HG02852 (cell line): ENCODE data around the gene CDCA4.
"Not testable (repeated sequence)": the region's sequence is repeated elsewhere in the genome, so short reads cannot be mapped to it uniquely, and the experiment has no call there.

ENCODE experiments used
- ATAC-seq: cut with Tn5 transposase; IDR thresholded peaks from one replicate; pipeline ENCODE4 v1.9.1; 2021; ENCODE audit warnings: mild to moderate bottlenecking, moderate library complexity; ENCODE audit not compliant: unreplicated experiment

The CDCA4 gene

DNA sequence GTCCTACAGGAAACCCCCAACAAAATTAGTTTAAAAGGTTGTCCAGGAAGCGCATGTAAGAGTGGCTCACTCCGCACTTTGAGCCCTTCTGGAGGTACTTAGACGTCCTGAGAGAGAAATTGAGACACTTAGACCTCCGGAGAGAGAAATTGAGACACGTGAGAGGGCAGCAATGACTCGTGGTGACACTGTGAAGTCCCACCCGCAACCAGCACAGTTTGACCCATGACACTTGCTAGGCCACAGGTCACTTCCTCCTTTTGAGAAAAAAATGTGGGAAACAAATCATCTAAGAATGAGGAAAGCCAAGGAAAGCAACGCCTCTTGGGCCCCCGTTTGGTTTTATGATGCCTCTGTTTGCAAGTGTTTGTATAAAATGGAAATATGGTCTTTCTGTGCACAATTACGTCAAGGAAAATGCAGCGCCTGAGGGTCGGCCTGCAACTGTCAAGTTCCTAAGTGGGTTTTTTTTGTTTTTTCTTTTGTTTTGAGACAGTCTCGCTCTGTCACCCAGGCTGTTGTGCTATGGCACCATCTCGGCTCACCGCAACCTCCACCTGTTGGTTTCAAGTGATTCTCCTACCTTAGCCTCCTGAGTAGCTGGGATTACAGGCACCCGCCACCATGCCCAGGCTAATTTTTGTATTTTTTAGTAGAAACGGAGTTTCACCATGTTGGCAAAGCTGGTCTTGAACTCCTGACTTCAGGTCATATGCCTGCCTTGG, 13.6 kb upstream of the CDCA4 start:
- no peak for ATAC-seq

DNA sequence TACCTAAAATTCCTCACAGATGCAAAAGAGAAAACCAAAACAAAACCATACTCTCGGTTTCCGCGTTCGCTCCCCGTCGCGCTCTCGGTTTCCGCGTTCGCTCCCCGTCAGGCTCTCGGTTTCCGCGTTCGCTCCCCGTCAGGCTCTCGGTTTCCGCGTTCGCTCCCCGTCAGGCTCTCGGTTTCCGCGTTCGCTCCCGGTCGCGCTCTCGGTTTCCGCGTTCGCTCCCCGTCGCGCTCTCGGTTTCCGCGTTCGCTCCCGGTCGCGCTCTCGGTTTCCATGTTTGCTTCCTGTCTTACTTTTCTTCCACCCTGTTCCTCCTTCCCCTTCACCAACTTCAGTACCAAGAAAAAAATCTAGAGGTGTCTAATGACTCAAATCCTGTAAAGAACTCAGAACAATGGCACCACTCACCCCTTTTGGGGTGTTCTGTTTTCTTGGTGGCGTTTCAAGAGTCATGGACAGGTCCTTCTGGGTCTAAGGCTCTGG, 12.6 kb upstream of the CDCA4 start:
- not testable (repeated sequence) for ATAC-seq

DNA sequence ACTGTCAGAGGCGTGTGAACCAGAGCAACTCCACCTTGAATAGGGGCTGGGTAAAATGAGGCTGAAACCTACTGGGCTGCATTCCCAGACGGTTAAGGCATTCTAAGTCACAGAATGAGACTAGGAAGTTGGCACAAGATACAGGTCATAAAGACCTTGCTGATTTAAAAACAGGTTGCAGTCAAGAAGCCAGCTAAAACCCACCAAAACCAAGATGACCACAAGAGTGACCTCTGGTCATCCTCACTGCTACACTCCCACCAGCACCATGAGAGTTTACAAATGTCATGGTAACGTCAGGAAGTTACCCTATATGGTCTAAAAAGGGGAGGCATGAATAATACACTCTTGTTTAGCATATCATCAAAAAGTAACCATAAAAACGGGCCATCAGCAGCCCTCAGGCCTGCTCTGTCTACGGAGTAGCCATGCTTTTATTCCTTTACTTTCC, 11.6 kb upstream of the CDCA4 start:
- not testable (repeated sequence) for ATAC-seq

DNA sequence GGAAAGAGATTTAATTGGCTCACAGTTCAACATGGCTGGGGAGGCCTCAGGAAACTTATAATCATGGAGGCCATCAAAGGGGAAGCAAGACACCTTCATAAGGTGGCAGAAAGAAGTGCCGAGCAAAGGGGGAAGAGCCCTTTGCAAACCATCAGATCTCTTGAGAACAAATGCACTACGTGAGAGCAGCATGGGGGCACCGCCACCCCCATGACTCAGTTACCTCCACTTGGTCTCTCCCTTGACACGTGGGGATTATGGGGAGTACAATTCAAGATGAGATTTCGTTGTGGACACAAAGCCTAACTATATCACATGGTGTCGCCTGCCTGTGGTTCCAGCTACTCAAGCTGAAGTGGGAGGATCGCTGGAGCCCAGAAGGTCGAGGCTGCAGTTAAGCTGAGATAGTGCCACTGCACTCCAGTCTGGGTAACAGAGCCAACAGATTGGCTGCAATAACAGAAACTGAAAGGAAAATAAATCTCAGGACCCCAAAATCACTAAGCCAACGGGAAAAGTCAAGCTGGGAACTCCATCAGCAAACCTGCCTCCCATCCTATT, 10.0 kb upstream of the CDCA4 start:
- no peak for ATAC-seq

- ATAC-seq = no peak
These were observed 9.3 kb upstream of the CDCA4 start for GRCh38 chr14:105030194-105030593.

DNA sequence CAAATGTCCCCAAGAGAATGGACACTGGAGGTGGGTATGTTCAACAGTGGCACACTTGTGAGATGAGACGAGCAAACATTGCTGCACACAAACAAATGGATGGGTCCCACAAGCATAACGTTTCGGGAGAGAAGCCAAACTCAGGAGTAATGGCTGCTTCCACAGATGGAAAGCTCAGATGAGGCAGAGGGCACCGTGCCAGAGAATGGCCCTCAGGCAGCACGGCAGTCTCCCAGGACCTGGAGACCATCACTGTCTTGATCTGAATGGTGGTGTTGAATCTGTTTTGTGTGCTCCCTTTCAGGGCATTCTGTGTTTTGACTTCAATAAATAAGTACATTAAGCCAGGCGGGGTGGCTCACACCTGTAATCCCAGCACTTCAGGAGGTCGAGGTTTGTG, 8.5 kb upstream of the CDCA4 start:
- ATAC-seq = no peak

DNA sequence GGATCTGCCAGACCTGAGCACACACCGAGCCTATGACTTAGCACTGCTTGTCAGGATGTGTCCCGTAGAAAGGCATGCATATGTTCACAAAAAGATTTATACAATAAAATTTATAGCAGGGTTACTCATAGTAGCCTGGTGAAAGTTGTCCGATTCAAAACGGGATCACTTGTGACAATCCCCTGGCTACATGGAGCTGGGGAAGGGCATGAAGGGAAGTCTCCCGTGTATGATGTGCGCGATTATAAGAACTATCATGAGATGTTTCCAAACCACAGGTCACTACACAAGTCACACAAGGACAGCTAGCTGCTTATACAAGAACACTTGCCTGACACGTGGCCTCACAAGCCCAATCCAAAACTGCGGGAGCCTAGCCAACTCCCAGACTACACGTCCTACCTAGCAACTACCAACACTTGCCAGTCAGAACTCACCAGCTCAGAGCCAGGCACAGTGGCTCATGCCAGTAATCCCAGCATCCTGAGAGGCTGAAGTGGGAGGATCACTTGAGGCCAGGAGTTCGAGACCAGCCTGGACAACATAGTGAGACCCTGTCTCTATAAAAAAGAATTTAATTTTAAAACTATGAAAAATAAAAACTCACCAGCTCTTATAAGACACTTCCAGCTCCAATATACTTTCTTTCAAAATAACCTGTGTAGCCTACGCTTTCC, 7.5 kb upstream of the CDCA4 start:
- ATAC-seq = no peak

DNA sequence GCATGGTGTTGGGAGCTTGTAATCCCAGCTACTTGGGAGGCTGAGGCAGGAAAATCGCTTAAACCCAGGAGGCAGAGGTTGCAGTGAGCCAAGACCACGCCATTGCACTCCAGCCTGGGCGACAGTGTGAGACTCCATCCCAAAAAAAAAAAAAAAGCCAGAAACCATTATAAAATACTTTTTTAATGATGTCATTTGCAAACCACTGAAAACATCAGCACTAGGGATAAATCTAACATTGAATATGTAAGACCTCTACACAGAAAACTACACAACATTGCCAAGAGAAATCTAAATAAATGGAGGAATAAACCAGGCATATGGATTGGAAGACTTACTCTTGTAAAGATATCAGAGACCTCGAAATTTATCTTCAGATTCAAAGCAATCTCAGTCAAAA, 6.8 kb upstream of the CDCA4 start:
- ATAC-seq = not testable (repeated sequence)

- ATAC-seq = no peak
These were observed 6.1 kb upstream of the CDCA4 start for GRCh38 chr14:105026802-105027563.

GRCh38 chr14:105026033-105026785, 5.3 kb upstream of the CDCA4 start:
- no peak for ATAC-seq

- no peak for ATAC-seq
These were observed 4.5 kb upstream of the CDCA4 start for GRCh38 chr14:105025429-105025828.

DNA sequence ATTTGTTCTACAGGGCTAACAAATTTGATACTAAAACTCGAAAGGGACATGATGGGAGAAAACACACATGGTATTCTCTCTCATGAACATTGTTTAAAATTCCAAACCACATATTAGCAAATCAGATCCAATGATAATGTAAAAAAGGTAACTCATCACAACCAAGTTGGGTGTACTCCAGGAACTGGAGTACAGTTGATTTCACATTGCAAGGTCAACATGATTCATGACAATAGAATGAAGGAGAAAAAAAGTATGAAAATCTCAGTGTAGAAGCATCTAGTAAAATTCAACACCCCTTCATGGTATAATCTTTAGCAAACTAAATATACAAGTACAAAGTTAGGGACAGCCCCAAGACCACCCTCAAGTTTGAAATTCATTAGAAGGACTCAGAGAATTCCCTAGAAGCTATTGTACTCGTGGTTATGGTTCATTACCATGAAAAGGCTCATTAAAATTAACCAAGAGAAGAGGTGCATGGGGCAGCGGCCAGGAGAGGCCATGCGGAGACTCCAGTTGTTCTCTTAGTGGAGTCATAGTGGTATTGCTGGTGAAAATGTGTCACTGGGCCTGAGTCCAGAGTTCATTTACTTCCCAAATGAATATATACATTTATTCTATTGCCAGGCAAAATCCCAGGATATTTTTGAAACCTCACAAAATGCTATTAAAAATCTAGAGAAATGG, 3.1 kb upstream of the CDCA4 start:
- no peak for ATAC-seq

DNA sequence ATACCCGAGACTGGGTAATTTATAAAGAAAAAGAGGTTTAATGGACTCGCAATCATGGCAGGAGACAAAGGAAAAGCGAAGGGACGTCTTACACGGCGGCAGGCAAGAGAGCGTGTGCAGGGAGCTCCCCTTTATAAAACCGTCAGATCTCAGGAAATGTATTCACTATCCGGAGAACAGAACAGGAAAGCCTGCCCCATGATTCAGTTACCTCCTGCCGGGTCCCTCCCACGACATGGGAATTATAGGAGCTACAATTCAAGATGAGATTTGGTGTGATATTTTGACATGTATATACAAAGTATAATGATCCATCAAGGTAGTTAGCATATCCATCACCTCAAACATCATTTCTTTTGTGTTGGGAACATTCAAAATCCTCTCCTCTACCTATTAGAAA, 2.3 kb upstream of the CDCA4 start:
- no peak for ATAC-seq

DNA sequence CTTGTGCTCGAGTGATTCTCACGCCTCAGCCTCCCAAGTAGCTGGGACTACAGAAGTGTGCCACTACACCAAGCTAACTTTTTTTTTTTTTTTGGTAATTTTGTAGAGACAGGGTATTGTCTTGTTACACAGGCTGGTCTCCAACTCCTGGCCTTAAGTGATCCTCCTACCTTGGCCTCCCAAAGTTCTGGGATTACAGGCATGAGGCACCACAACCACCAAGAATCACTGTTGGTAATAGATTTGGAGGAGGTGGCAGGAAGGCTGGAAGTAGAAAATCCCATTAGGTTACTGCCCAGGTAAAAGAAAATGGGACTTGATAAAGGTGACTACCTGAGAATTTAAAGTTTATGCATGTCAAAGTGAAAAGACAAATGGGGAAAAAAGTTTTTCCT, 1.4 kb upstream of the CDCA4 start:
- ATAC-seq = no peak

GRCh38 chr14:105021656-105022275, 883 bp upstream of the CDCA4 start:
- ATAC-seq = no peak

GRCh38 chr14:105019861-105020814, 745 bp downstream of the CDCA4 start:
- ATAC-seq = peak; percentile 39

- no peak for ATAC-seq
These were observed 2.5 kb downstream of the CDCA4 start for GRCh38 chr14:105018414-105018813.

DNA sequence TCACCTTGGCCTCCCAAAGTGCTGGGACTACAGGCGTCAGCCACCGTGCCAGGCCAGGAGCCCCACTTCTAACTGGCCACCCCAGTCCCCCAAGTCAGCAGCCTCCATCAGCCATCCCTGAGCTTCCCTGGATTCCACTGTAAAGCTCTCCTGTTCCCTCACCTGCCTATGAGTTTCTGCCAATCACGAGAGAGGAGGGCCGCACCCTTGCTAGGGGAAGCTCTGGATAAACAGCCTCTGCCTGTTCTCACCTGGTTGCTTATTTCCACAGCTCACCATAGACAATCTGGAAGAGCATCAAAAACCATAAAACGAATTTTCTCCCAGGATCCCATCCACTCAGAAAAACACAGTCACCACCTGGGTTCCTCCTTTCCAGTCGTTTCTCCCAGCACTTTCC, 5.0 kb downstream of the CDCA4 start:
- no peak for ATAC-seq
